ENCODE results near the gene TRMO.

TRMO gene

DNA sequence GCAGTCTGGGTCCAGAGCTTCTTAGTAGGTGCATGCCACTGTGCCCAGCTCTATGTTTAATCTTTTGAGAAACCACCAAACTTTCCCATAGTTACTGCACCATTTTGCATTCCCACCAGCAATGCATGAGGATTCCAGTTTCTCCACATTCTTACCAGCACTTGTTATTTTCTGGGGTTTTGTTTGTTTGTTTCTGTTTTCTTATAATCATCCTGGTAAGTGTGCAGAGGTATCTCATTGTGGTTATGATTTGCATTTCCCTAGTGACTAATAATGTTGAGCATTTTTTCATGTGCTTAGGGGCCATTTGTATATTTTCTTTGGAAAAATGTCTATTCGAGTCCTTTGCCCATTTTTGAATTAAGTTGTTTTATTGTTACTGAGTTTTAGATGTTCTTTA, 57.9 kb downstream of the TRMO start:
- FAIRE-seq = no peak

GRCh38 chr9:97863314-97863713, 59.0 kb downstream of the TRMO start:
- FAIRE-seq (no peak), DNase-seq (ENCODE audit: insufficient read length, low spot score) (no peak)

More for the DNA sequence above, 57.9 kb downstream of the TRMO start:
- DNase-seq (ENCODE audit: insufficient read length, low spot score) = no peak

DNA sequence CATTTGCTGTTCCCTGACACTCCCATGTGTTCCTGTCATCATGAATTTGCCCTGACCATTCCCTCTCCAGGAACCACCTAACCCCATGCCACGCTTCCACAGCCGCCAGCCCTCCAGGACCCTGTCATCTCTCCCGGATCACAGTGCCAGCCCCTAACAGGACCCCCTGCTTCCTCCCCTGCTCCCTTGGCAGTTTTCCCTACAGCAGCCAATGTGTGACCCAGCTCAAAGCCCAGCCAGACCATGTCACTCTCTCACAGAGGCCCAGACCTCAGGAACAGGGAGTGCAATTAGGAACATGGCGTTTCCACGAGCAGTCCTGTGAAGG, 61.2 kb downstream of the TRMO start:
- no peak for DNase-seq (ENCODE audit: insufficient read length, low spot score)
- FAIRE-seq = no peak

GRCh38 chr9:97860451-97861147, 61.7 kb downstream of the TRMO start:
- no peak for FAIRE-seq
- no peak for DNase-seq (ENCODE audit: insufficient read length, low spot score)

- no peak for FAIRE-seq
- DNase-seq (ENCODE audit: insufficient read length, low spot score) = no peak
Observed at GRCh38 chr9:97859346-97859745, 63.0 kb downstream of the TRMO start.

GRCh38 chr9:97858826-97859225, 63.5 kb downstream of the TRMO start:
- FAIRE-seq (no peak), DNase-seq (ENCODE audit: insufficient read length, low spot score) (no peak)

DNA sequence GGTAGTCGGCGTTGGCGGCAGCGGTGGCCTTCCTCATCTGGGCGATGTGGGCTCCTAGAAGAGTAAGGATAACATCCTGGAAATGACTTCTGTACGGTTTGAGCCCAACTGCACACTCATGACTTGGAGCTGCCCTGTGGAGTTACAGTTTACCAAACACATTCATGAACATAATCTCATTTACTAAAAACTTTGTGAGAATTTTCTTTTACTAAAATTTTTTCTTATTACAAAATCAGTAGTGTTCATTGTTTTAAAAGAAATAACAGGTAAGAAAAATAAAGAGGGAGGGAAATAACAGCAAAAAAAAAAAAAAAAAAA, 63.9 kb downstream of the TRMO start:
- DNase-seq (ENCODE audit: insufficient read length, low spot score) = no peak
- no peak for FAIRE-seq

DNA sequence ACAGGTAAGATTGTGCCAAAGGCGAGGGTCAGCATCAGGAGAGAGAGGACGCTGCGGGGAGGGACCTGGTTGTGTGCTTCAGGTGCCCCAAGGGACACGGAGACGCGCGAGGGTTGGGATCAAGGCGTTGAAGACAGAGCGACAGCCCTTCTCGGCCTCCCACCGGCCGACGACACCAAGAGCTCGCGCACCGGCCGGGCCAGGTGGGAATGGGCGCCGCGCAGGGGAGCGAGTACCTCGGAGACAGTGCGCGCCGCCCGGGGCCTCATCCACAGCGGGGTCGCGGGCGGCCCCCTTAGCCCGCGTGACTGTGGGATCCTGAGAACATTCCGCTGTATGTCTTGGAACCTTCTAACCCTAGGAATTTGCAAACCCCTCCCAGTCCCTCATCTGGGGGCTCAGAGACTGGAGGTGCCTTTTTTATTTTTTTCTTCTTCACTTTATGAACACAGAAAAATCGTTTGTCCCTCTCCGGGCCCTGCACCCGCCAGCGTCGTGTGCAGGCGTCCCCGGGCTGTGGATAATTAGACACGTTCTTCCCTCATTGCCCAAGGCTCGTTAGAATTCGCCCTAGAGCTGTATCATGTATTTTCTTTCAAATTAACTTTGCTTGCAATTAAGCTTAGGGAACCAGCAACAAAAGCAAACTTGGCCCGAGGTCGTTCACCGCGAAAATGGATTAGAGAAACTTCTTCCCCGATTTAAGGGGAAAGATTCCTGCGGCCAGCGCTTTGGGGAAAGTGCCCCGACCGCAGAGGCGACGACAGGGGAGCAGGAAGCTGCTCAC, 64.5 kb downstream of the TRMO start:
- FAIRE-seq (no peak), DNase-seq (ENCODE audit: insufficient read length, low spot score) (no peak)

DNA sequence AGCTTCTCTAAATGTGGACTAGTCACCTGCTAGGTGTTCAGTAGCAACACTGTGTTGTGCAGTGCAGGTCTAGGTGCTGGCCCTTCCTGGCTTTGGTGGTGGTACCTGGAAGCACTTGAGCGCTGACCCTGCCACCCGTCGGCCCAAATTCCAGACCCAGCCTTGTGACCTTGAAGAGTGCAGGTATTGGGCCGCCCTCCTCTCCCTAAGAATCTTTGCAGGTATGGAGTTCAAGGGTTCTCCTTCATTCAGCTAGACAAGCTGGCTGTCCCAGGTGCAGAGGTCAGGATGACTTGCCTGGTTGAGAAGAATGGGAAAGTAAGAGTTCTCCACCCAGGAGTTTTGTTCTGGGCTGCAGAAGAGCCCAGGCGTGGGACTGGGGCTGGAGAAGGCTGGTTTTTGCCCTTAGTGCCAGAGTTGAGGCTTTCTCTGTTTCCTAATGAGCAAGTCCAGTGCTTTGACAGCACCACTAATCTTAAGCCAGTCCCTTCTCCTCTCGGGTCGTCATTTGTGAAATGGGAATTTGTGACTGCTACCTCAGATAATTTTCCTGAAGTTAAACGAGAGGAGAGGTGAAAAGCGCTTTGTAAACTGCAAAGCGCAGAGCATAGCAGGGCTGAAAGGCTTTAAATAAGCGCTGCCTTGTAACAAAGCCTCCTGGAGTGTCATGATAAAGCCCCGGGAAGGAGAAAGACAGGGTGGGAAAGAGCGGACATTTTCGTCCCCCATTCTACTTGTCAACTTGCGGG, 65.3 kb downstream of the TRMO start:
- DNase-seq (ENCODE audit: insufficient read length, low spot score) = no peak
- FAIRE-seq = no peak

- FAIRE-seq = no peak
- DNase-seq (ENCODE audit: insufficient read length, low spot score) = no peak
Observed at GRCh38 chr9:97855899-97856298, 66.4 kb downstream of the TRMO start.

DNA sequence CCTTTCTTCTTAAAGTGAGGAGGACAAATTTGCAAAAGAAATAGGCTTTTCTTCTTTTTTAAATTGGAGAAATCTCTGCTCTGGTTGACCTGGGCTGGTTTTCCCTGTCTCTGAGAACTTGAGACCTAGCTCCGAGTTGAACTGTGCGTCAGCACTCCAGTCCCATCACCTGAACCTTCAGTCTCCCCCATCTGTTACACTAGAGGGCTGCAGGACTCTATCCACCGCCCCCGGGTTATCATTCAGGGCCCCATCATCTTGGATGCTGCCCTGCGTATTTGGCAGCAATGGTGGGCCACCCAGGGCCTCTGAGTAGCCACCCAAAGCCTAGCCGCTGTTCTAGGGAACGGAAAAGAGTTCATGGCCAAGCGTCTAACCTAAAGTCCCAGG, 66.8 kb downstream of the TRMO start:
- DNase-seq (ENCODE audit: insufficient read length, low spot score) (no peak), FAIRE-seq (no peak)

GRCh38 chr9:97854696-97855485, 67.4 kb downstream of the TRMO start:
- FAIRE-seq (no peak), DNase-seq (ENCODE audit: insufficient read length, low spot score) (no peak)
